Endothelial cell (in vitro differentiated cells): ENCODE measurements around the gene TMEM88. TPM values are rescaled to one million over a fixed set of nuclear protein-coding genes. Genes with fewer than 3 reads are reported as not detected.

Source experiments
- DNase-seq: peaks from one replicate; pipeline ENCODE4 v3.0.0; 2021; ENCODE audit warnings: low spot score
- H3K27ac Mint-ChIP-seq: one replicate; pipeline ENCODE4 v1.8.0; 2021; ENCODE audit warnings: mixed read lengths, inconsistent platforms; ENCODE audit not compliant: unreplicated experiment
- H3K27me3 Mint-ChIP-seq: one replicate; pipeline ENCODE4 v1.8.0; 2021; ENCODE audit warnings: mild to moderate bottlenecking, moderate library complexity, mixed read lengths, inconsistent platforms; ENCODE audit not compliant: unreplicated experiment
- H3K36me3 Mint-ChIP-seq: one replicate; pipeline ENCODE4 v1.8.0; 2021; ENCODE audit warnings: mild to moderate bottlenecking, low read depth, mixed read lengths, inconsistent platforms; ENCODE audit not compliant: unreplicated experiment
- H3K4me1 Mint-ChIP-seq: one replicate; pipeline ENCODE4 v1.8.0; 2021; ENCODE audit warnings: mild to moderate bottlenecking, mixed read lengths, inconsistent platforms; ENCODE audit not compliant: unreplicated experiment
- H3K4me3 Mint-ChIP-seq: one replicate; pipeline ENCODE4 v1.8.0; 2021; ENCODE audit warnings: mild to moderate bottlenecking, mixed read lengths, inconsistent platforms; ENCODE audit not compliant: unreplicated experiment
- H3K9me3 Mint-ChIP-seq: one replicate; pipeline ENCODE4 v1.8.0; 2021; ENCODE audit warnings: mixed read lengths, inconsistent platforms; ENCODE audit not compliant: unreplicated experiment
- total RNA-seq: library from RNA; stranded (reverse); fragmentation: NEBNext Ultra II Directional; extraction: Animal tissue kit (Norgen Biotek cat#: 25700); gene quantifications from one replicate; pipeline ENCODE4 v1.2.1, GENCODE V29; 2021; ENCODE audit not compliant: unreplicated experiment
- TF ChIP-seq, protein P1 (sequence below): fragments of 200-600 bp; sonication (generic); IDR thresholded peaks from one replicate; pipeline ENCODE4 v1.5.0; 2021; ENCODE audit warnings: antibody characterized with exemption; ENCODE audit not compliant: unreplicated experiment

Gene TMEM88
- total RNA-seq, 1 donor from 2014 or later, result 13.6 TPM

GRCh38 chr17:7883781-7884386, 29.0 kb downstream of the TMEM88 start:
- peak overlapping the region; percentile 82 for H3K27ac Mint-ChIP-seq
- no peak for DNase-seq
- H3K4me3 Mint-ChIP-seq, result peak overlapping the region; percentile 94
- H3K36me3 Mint-ChIP-seq, result no peaks in the 10 kb centered on the region
- TF ChIP-seq, protein P1, sequence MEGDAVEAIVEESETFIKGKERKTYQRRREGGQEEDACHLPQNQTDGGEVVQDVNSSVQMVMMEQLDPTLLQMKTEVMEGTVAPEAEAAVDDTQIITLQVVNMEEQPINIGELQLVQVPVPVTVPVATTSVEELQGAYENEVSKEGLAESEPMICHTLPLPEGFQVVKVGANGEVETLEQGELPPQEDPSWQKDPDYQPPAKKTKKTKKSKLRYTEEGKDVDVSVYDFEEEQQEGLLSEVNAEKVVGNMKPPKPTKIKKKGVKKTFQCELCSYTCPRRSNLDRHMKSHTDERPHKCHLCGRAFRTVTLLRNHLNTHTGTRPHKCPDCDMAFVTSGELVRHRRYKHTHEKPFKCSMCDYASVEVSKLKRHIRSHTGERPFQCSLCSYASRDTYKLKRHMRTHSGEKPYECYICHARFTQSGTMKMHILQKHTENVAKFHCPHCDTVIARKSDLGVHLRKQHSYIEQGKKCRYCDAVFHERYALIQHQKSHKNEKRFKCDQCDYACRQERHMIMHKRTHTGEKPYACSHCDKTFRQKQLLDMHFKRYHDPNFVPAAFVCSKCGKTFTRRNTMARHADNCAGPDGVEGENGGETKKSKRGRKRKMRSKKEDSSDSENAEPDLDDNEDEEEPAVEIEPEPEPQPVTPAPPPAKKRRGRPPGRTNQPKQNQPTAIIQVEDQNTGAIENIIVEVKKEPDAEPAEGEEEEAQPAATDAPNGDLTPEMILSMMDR, result no peak
- H3K9me3 Mint-ChIP-seq, result no peaks in the 10 kb centered on the region
- H3K27me3 Mint-ChIP-seq, result peaks cover 6% of the 10 kb centered on the region
- peaks cover 8% of the 10 kb centered on the region for H3K4me1 Mint-ChIP-seq

DNA sequence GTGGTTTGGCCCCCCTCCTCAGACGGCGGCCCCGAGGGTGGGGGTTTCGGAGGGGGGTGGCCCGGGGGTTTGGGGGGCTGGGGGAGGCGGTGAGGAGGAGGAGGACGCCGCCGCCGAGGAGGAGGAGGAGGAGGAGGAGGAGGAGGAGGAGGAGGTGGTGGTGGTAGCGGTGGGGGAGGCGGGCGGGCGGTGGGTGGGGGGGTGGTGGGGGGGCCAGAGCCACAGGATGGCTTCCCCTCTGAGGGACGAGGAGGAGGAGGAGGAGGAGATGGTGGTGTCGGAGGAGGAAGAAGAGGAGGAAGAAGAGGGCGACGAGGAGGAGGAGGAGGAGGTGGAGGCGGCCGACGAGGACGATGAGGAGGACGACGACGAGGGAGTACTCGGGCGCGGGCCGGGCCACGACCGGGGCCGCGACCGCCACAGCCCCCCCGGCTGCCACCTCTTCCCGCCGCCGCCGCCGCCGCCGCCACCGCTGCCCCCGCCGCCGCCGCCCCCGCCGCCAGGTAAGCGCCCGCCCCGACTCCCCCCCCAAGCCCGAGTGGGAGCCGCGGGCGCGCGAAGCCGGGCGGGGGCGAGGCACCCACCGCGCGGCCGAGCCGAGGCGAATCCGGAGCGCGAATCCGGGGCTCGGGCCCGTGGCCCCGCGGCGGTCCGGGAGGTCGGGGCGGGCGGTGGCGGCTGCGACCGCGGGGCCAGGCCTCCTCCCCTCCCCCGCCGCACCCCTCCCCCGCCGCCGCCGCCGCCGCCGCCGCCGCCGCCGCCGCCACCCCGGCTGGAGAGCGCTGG, 29.9 kb downstream of the TMEM88 start:
- TF ChIP-seq, protein P1, result no peak
- DNase-seq, result peak; percentile 20
- no peak overlapping the region for H3K27ac Mint-ChIP-seq
- H3K27me3 Mint-ChIP-seq, result peaks cover 6% of the 10 kb centered on the region
- H3K36me3 Mint-ChIP-seq, result peaks cover under 1% of the 10 kb centered on the region
- no peaks in the 10 kb centered on the region for H3K9me3 Mint-ChIP-seq
- H3K4me3 Mint-ChIP-seq, result peak overlapping the region; percentile 87
- H3K4me1 Mint-ChIP-seq, result peaks cover 9% of the 10 kb centered on the region

GRCh38 chr17:7885367-7886226, 30.7 kb downstream of the TMEM88 start:
- H3K27ac Mint-ChIP-seq, result no peak overlapping the region
- peaks cover 8% of the 10 kb centered on the region for H3K27me3 Mint-ChIP-seq
- TF ChIP-seq, protein P1, result no peak
- peak; percentile 51 for DNase-seq
- no peak overlapping the region for H3K4me3 Mint-ChIP-seq
- H3K9me3 Mint-ChIP-seq, result no peaks in the 10 kb centered on the region
- peaks cover 8% of the 10 kb centered on the region for H3K36me3 Mint-ChIP-seq
- H3K4me1 Mint-ChIP-seq, result peaks cover 14% of the 10 kb centered on the region

GRCh38 chr17:7886227-7887037, 31.6 kb downstream of the TMEM88 start:
- peaks cover 9% of the 10 kb centered on the region for H3K36me3 Mint-ChIP-seq
- no peaks in the 10 kb centered on the region for H3K9me3 Mint-ChIP-seq
- H3K27ac Mint-ChIP-seq, result no peak overlapping the region
- H3K4me1 Mint-ChIP-seq, result peaks cover 14% of the 10 kb centered on the region
- TF ChIP-seq, protein P1, result no peak
- H3K4me3 Mint-ChIP-seq, result no peak overlapping the region
- DNase-seq, result peak; percentile 44
- H3K27me3 Mint-ChIP-seq, result peaks cover 8% of the 10 kb centered on the region
